ENCODE measurements around the gene TMSB4X. TPM values are rescaled to one million over a fixed set of nuclear protein-coding genes. Genes with fewer than 3 reads are reported as not detected.
A peak's percentile ranks its signal among the peaks of the same experiment; 100 is the strongest.

TMSB4X gene
- polyA plus RNA-seq, 3 donors: 15,641 to 31,074 (median 27,127) TPM

GRCh38 chrX:12946406-12946805, 28.5 kb upstream of the TMSB4X start:
- Histone ChIP-seq H3K4me2 (replicated peaks; ENCODE audit: extremely low read depth, low read length, poor library complexity, severe bottlenecking) (no peak overlapping the region), H3K4me1 (ENCODE audit: control insufficient read depth in 1 of 2, insufficient read depth in 2 of 2, low read length in 2 of 2) (peaks cover 43 to 57% of the 10 kb centered on the region in 2 donors), H3K27ac (ENCODE audit: low read depth in 1 of 2, low read length in 2 of 2) (no peak overlapping the region), H3K27me3 (ENCODE audit: control insufficient read depth in 2 of 2, insufficient read depth in 2 of 2, low read length in 2 of 2) (peaks cover 0 to 17% of the 10 kb centered on the region in 2 donors), H4K20me1 (ENCODE audit: insufficient read depth, low read length) (peaks cover 17% of the 10 kb centered on the region), H3K79me2 (ENCODE audit: insufficient read depth, low read length) (peaks cover 29% of the 10 kb centered on the region), H2AFZ (ENCODE audit: insufficient read depth, low read depth, low read length, poor library complexity, severe bottlenecking) (no peak overlapping the region), H3K36me3 (replicated peaks in 1 of 2; ENCODE audit: control insufficient read depth in 1 of 2, insufficient read depth in 2 of 2, low read length in 2 of 2) (no peaks in the 10 kb centered on the region), H3K9me3 (replicated peaks in 1 of 2; ENCODE audit: control insufficient read depth in 1 of 2, insufficient read depth in 1 of 2, low read length in 2 of 2) (no peaks in the 10 kb centered on the region), H3K9ac (ENCODE audit: insufficient read depth, low read length, poor library complexity, severe bottlenecking) (no peak overlapping the region), H3K4me3 (replicated peaks in 1 of 3; ENCODE audit: low read depth in 2 of 3, low read length in 3 of 3) (no peak overlapping the region)
- peak overlapping the region in 3 of 7 donors; percentile 37 to 88 (median 48) for H3K27ac Mint-ChIP-seq
- H3K36me3 Mint-ChIP-seq: no peaks in the 10 kb centered on the region
- peaks cover 62% of the 10 kb centered on the region for H3K4me1 Mint-ChIP-seq
- H3K4me3 Mint-ChIP-seq: no peak overlapping the region
- H3K9me3 Mint-ChIP-seq: peaks cover 0 to 19% (median 1%) of the 10 kb centered on the region in 7 donors
- no peak for TF ChIP-seq CTCF (IDR thresholded peaks at IDR 0.05)
- DNase-seq: no peak
- 80% methylated on average over 1 of the region's 4 CpGs for WGBS (ENCODE audit: insufficient coverage)
- H3K27me3 Mint-ChIP-seq (ENCODE audit: low read depth in 3 of 3): peaks cover 0 to 54% (median 0%) of the 10 kb centered on the region in 3 donors
- intact Hi-C loops (cut with micrococcal nuclease): no loop called here

- H3K27me3 Mint-ChIP-seq (ENCODE audit: low read depth in 3 of 3): peaks cover 0 to 49% (median 0%) of the 10 kb centered on the region in 3 donors
- Histone ChIP-seq H3K79me2 (ENCODE audit: insufficient read depth, low read length) (peaks cover 29% of the 10 kb centered on the region), H2AFZ (ENCODE audit: insufficient read depth, low read depth, low read length, poor library complexity, severe bottlenecking) (peak overlapping the region; percentile 8), H3K4me3 (replicated peaks in 1 of 3; ENCODE audit: low read depth in 2 of 3, low read length in 3 of 3) (no peak overlapping the region), H3K27ac (ENCODE audit: low read depth in 1 of 2, low read length in 2 of 2) (peak overlapping the region in 1 of 2 donors; percentile 72), H3K4me2 (replicated peaks; ENCODE audit: extremely low read depth, low read length, poor library complexity, severe bottlenecking) (peak overlapping the region; percentile 42), H3K9ac (ENCODE audit: insufficient read depth, low read length, poor library complexity, severe bottlenecking) (no peak overlapping the region), H3K9me3 (replicated peaks in 1 of 2; ENCODE audit: control insufficient read depth in 1 of 2, insufficient read depth in 1 of 2, low read length in 2 of 2) (no peaks in the 10 kb centered on the region), H3K27me3 (ENCODE audit: control insufficient read depth in 2 of 2, insufficient read depth in 2 of 2, low read length in 2 of 2) (peaks cover 0 to 17% of the 10 kb centered on the region in 2 donors), H3K36me3 (replicated peaks in 1 of 2; ENCODE audit: control insufficient read depth in 1 of 2, insufficient read depth in 2 of 2, low read length in 2 of 2) (no peaks in the 10 kb centered on the region), H3K4me1 (ENCODE audit: control insufficient read depth in 1 of 2, insufficient read depth in 2 of 2, low read length in 2 of 2) (peaks cover 49 to 63% of the 10 kb centered on the region in 2 donors), H4K20me1 (ENCODE audit: insufficient read depth, low read length) (peaks cover 17% of the 10 kb centered on the region)
- WGBS (ENCODE audit: insufficient coverage): no CpG with 5 or more reads among the region's 5 CpGs
- peaks cover 0 to 19% (median 1%) of the 10 kb centered on the region in 7 donors for H3K9me3 Mint-ChIP-seq
- peak overlapping the region; percentile 44 to 92 (median 88) for H3K27ac Mint-ChIP-seq
- H3K4me3 Mint-ChIP-seq: peak overlapping the region in 1 of 2 donors; percentile 64
- no peaks in the 10 kb centered on the region for H3K36me3 Mint-ChIP-seq
- intact Hi-C loops (cut with micrococcal nuclease): no loop called here
- TF ChIP-seq CTCF (IDR thresholded peaks at IDR 0.05): peak; percentile 93
- DNase-seq: peak; percentile 74 to 79 (median 76)
- H3K4me1 Mint-ChIP-seq: peaks cover 67% of the 10 kb centered on the region
Measured at GRCh38 chrX:12946838-12947544, 27.9 kb upstream of the TMSB4X start.
